Breast epithelium (tissue), 3 donors: Measurements from ENCODE around the gene USP20.

Source experiments
- CTCF ChIP-seq, 3 donors: fragments of 450-650 bp; IDR thresholded peaks; one replicate each; pipeline ENCODE4 v1.5.1; 2016 to 2017; ENCODE audit warnings: antibody characterized with exemption in 3 of 3, mild to moderate bottlenecking in 3 of 3, moderate library complexity in 3 of 3
- POLR2AphosphoS5 ChIP-seq, 3 donors: sonication (generic); formaldehyde crosslinking; IDR thresholded peaks; one replicate each; pipeline ENCODE4 v1.6.1; 2017; ENCODE audit warnings: antibody characterized with exemption in 3 of 3

GRCh38 chr9:129889941-129890717, 54.9 kb downstream of the USP20 start:
- TF ChIP-seq CTCF (IDR thresholded peaks at IDR 0.05): no peak
- no peak for TF ChIP-seq POLR2AphosphoS5 (IDR thresholded peaks at IDR 0.05)
